NCI-H1694 treated with DMSO at 0.1 percent for 48 hours (cell line): Measurements from ENCODE around the gene GCNT4.
"Not testable (repeated sequence)": the region's sequence is repeated elsewhere in the genome, so short reads cannot be mapped to it uniquely, and the experiment has no call there.

Experiments
- DNase-seq: peaks from one replicate; lab custom pipeline; 2025; lab: John Stamatoyannopoulos, UW

The GCNT4 gene, protein sequence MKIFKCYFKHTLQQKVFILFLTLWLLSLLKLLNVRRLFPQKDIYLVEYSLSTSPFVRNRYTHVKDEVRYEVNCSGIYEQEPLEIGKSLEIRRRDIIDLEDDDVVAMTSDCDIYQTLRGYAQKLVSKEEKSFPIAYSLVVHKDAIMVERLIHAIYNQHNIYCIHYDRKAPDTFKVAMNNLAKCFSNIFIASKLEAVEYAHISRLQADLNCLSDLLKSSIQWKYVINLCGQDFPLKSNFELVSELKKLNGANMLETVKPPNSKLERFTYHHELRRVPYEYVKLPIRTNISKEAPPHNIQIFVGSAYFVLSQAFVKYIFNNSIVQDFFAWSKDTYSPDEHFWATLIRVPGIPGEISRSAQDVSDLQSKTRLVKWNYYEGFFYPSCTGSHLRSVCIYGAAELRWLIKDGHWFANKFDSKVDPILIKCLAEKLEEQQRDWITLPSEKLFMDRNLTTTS

DNA sequence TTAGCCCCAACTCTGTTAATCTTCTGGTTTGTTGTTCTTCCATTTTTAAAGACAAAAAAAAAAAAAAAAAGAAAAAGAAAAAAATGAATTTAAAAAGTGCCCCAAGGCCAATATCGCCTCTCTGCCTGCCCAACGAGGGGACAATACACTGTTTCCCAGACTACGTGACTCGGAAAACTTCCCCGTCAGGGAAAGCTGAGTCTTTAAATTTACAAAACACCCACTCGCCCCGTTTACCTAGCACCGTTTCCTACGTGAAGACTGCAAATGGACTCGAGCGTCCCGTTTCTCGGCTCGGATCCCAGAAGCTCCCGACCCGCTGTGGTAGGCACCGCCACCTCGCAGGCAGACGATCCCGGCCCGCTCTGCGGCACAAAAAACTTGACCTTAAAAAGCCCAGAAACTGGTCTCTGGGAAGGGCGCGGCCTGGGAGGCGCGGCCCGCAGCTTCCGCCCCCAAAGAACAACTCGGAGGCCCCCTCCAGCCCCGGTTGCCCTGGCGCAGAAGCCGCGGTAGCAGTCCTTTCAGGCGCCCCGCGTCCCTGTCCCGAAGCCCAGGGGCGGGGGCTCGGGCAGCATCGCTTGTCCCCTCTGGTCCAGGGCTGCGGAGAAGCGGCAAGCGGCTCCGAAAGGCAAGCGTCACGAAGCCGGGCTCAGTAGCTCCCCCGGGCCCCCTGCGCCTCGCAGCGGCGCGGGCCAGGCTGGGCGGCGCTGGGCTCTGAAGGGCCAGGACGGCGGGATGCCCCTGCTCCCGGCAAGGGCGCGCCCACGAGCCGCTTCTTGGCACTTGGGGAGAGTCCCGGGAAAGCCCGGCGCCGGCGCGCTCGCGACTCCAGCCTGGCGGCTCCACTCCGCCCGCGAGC lies at the start of gene GCNT4:
GCNT4 (minus strand) TSS at position 367 of the 862 bp plus-strand sequence. CDS start 22,521 bp downstream, outside the sequence.
- DNase-seq, result no peak

DNA sequence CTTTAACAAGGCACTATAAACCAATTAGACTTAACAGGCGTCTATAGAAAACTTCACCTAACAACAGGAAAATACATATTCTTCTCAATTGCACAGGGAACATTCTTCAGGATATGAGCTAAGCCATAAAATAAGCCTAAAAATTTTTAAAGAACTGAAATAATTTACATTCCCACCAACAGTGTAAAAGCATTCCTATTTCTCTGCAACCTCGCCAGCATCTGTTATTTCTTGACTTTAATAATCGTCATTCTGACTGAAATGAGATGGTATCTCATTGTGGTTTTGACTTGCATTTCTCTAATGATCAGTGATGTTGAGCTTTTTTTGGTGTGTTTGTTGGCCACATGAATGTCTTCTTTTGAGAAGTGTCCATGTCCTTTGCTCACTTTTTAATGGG lies 43.6 kb upstream of the GCNT4 start:
- DNase-seq, result not testable (repeated sequence)

DNA sequence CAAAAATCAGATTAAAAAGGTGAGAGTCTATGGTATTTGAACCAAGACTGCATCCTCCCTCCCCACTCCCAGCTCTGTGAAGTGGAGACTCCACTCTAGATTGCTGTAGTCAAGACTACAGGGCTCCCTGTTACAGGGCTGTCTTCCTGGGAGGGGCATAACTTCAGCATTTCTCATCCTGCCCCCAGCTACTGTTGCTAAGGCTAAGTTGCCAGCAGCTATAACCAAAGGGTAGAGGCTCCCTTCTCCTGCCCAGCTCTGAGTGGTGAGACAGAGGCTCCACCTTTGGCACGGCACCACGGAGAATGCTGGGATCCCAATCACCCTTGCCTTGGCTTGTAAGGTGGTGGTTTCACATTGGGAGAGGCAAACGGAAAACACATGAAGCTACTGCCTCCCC lies 39.2 kb upstream of the GCNT4 start:
- no peak for DNase-seq

DNA sequence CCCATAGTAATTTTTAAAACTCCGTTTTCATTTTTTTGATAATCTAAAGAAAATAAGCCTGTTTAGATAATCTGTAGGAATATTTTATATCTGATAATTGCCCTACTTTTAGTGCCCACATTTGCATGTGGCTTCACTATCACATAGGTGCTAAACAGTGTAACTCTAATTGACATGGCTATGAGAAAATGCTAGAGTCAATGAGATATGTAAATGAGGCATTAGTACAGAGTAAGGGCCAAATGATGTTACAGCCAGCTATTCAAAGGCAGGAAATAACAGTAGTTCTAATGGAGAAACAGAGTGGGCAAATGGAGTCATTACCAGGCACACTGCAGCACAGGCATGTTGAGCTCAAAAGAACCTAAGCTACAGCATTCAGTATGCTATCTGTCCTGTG lies 37.3 kb upstream of the GCNT4 start:
- DNase-seq, result no peak

DNA sequence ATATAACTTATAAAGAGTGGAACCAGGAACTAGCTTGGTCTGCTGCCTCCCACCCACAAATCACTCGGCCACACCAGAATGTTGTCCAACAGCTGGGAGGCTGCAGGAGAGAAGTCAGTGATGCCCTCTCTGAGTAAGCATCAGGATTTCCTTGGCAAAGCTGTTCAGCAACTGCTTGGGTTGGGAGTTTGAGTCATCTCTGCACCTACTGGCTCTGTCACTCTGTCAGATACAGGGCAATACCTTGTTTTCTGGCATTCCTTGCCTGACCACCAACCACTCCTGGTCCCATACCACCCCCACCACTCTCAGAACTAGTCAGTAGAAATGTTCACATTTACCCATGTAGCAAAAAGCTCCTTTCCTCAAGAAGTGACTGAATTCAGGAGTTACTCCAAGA lies 36.8 kb upstream of the GCNT4 start:
- DNase-seq, result no peak

DNA sequence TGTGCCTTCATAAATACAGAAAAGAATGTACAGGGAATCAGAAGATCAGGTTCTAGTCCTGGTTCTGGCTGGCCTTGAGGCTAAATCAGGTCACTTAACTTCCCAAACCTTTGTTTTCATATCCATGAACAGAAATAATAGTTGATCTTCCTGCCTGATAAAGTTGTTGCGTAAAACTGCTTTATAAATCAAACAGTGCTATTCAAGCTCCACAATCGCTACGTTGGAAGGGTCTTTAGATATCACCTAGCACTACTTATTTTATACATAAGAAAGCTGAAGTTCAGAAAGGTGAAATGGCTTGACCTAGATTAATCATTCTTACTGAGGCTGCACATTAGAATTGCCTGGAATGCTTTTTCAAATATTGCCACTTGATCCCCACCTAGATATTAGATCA lies 36.3 kb upstream of the GCNT4 start:
- no peak for DNase-seq

DNA sequence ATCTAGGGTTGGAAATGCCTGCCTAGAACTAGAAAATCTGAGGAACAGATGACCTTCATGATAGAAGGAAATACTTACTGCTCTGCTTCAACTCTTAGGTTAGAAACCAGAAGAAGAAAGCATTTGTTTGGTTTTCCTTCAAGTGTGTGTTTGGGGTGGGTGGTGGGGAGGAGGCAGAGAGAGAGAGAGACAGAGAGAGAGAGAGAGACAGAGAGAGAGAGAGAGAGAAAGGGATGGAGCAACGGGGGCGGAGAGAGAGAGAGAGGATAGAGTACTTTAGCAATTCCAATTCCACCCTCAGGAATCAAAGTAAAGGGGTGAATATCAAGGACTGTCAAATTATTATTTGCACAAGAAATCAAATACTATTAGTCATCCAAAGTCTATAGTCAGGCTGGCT lies 29.2 kb upstream of the GCNT4 start:
- DNase-seq, result no peak

DNA sequence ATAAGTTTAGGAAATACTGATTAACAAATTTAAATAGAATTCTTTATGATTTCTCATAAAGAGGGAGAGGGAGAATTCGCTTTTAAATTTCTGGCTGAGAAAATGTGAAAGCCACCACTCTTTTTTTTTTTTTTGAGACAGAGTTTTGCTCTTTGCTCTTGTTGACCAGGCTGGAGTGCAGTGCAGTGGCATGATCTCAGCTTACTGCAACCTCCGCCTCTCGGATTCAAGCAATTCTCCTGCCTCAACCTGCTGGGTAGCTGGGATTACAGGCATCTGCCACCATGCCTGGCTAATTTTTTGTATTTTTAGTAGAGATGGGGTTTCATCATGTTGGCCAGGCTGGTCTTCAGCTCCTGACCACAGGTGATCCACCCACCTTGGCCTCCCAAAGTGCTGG lies 27.0 kb upstream of the GCNT4 start:
- not testable (repeated sequence) for DNase-seq

DNA sequence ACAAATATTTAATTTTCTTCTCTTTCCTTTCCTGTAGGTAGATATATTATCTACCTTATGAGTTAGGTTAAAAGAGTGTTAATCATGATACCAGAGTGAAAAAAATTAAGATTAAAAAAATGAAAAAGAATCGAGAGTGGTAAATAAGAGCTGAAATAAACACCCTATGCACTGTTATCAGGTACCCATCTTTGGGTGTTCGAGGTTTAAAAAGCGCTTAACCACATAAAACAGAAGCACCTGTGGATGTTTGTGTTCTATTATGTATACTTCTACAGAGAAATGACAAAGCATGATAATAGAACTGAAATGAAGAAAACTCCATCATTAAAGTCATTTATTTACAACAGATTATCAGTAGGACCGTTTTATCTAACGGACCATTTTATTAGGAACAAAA lies 25.7 kb upstream of the GCNT4 start:
- DNase-seq, result no peak

DNA sequence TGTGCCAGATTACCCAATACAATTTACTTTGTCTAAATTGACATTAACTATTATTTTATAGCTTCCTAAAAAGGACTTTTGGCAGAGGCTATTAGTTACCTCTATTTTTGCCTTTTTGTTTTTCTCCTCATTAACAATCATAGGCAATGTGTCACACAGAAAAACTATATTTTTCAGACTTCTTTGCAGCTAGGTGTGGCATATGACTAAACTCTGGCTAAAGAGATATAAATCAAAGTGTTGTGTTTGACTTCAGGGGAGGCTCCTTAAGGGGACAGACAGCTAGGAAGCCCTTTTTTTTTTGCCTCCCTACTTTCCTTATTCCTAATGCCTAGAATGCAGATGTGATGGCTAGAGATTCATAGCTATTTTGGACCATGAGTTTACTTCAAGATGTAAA lies 19.7 kb upstream of the GCNT4 start:
- no peak for DNase-seq

DNA sequence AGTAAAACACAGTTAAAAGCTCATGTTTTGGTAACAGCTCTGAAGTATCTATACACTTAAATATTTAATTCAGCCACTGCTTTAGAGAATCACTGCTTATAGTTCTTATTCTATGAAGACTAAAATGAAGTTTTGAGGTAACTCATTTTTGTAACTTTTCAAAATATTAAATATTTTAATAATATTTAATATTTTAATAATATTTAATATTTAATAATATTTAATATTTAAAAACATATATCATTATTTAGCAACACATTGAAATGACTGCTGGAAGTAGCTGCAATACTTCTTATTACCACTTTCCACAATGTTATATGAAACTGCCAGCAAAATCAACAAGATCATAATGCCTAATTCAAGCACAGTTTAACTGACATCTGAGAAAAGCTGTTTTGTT lies 18.7 kb upstream of the GCNT4 start:
- no peak for DNase-seq

DNA sequence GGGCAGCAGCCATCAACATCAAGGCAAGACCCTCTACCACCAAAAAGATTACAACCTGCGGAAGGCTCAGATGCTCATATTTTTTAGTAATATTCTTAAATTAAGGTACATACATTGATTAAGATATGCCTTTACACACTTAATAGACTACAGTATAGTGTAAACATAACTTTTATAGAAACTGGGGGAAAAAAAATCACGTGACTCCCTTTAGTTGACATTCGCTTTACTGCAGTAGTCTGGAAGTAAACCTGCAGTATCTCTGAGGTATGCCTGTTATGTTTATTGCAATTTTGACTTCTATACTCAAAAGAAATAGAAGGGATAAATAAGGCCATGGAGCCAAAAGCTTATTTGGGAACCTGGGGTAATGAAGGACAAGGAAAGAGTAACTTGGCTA lies 15.1 kb upstream of the GCNT4 start:
- no peak for DNase-seq

DNA sequence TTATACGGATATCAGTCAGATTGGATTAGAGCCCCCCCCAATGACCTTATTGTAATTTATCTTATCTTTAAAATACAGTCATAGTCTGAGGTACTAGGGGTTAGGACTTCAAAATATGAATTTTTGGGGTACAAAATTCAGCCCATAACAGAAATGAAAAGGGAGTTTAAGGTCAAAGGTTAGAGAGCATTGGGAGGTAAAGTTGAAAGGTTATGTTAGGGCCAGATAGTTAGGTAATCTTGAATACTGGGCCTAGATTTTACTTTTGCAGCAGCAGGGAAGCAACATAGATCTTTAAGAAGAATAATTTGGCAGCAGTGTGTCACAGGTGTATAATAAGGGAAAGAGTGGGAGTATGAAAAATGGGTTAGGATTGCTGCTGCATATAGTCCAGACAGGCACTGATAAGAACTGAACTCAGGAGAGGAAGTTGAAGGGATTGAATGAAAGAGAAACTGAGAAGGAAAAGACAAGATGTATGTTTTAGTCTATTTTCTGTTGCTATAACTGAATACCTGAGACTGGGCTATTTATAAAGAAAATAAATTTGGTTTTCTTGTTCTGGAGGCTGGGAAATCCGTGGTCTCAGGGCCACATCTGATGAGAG lies 10.7 kb upstream of the GCNT4 start:
- DNase-seq, result no peak

DNA sequence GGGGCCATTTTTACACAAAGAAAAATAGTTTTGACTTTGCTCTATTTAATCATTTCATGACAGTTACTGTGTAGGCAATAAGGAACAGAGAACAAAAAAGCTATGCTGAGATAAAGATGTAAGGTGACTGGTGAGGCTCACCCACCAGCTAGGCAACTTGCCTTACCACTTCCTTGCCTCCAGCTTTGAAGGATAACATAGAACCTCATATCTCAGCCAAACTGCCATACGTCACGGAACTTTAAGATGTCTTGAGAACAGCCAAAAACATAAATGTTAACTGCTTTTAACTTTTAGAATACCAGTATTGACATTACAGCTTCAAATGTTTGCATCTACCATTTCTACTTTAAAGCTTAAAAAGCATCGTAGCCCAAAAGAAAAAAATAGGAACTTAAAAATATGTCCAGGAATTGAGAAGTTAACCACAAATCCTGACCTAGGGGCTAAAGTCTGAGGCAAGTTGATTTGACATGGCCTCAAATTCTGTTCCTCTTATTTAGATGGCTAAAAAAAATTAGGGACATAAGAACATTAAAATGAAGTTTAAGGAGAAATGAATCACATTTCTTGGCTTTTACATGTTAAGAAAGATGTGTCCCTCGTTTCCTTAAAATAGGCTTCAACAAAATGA lies 7.7 kb upstream of the GCNT4 start:
- no peak for DNase-seq

DNA sequence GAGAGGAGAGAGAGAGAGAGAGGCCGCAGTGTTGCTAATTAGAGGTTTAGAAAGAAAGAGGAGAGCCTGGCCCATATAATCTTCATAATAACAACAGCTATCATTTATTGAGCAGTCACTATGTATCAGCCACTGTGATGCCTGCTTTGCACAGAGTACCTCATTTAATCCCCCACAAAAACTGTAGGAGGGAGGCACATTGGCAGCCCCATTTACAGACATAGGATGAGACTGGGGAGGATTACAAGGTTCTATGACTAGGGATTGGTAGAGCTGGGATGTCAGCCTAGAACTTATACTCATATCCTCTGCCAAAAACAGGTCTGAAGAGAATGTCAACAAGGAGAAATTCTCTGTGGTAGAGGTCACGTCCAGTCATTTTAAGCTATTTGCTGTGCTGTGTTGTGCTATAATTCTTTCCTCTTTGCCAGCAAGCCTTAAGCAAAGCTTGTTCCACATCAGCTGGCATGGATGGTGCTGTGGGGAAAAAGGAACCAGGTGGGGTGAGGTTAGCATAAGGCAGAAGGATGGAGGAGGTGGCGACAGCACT lies 6.7 kb upstream of the GCNT4 start:
- no peak for DNase-seq

DNA sequence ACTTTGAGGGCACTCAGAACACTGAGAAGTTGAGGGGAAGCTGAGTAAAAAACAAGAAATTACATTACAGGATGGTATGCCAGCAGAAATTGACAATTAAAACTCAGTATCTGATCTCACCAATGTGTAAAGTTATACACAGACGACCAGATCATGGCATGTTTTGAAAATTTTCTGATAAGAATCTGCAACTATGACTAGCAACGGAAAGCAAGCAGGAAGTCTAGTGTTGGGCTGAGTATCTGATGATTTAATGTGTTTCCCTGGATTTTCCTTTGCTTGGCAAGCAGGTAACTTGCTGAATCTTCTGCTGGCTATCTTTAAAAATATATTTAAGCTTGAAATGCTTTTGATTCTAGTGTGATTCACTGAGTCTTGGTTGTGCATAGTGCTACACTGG lies 5.2 kb upstream of the GCNT4 start:
- DNase-seq, result no peak

DNA sequence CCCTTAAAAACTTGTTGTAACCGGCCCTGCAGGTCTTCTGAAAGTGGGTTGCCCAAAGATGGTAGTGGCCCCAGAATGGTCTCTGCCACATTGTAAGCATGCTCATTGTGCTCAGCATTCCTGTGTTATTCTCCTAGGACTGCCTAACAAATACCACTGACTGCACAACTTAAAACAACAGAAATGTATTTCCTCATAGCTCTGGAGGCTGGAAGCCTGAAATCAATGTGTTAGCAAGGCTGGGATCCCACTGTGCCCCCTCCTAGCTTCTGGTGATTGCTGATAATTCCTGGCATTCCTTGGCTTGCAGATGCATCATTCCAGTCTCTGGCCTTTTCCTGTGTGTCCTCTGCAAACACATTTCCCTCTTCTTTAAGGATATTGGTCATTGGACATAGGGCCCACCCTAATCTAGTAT lies 3.4 kb upstream of the GCNT4 start:
- DNase-seq, result no peak

DNA sequence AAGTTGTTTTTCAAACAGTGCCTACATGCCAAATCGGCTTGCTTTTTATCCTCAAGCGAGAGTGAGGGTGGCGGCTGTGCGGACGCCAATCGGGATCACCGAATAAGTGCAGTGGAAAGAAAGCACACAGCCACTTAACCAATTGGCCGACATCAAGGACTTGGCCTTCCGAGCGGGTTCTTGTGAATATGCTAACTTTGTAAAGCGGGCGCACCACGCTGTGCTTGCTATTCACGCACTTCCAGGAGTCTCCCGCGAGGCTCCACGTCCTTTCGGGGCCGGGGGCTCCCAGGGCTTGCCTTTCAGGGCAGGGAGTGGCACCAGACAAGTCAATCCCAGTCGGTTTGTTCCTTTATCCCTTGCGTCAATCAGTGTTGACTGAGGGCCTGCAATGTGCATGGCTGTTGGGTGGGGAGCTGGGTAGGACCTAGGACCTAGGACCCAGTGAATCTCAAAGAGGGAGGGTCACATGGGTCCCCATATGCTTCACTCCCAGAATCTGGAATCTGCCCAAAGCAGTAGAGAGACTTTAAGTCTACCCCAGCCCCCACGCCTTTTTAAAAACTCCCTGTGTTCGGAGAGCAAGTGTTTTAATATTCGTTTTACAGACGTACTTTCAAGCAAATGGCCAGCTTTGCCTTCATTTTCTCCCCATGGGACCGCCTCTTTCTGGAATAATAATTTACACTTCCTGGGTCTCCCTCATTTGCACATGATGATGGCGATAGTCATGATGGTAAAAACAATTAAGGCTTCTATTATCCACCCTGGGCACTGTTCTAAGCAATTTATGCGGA lies 2.0 kb upstream of the GCNT4 start:
- no peak for DNase-seq

DNA sequence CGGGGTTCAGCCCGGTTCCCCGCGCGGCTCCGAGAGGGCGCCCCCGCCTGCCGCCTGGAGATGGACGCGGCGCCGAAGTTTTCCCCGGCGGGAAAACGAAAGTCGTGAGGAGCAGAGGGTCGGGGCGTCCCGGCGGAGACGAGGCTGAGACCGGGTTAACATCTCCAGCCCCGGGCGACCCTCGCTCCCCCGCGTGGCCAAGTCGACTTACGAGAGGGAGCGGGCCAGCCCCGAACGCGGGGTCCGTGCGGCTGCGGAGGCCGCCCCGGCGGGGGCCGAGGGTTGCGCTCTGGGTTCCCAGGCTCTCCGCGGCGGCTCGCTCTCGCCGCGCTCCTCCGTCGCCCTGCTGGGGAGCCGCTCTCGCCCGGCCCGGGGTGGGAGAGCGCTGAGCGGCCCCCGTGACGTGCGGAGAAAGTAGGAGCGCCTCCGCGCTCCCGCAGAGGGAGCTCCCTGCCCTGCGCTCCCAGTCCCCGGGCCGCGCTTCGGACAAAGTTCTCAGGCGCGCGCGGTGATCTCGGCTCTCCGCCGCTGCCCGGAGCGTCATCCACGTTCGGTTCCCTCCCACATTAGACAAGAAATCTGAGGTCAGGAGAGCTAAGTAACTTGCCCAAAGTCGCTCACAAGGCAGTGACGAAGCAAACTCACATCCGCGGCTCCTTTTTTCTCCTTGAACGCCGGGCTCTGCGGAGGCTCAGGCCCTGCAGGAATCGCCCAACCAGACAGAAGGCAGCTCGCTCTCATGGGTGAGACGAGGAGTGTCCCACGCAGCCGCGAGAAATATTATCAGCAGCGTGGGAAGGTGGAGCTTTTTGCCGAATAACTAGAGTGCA lies 1.2 kb upstream of the GCNT4 start:
- no peak for DNase-seq

DNA sequence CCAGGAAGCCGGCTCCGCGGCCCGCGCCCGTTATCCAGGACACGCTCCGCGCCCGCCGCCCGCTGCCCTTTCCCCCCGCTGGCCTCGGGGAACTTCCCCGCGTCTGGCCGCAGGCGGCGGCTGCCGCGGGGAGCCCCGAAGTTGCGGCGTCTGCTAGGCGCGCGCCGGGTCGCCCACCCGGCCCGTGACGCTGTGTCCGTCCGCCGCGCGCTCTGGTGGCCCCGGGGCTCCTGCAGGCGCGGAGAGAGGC lies 621 bp upstream of the GCNT4 start:
- DNase-seq, result no peak
